Uterus (tissue), 4 donors: ENCODE data around the gene TCF4. TPM values are rescaled to one million over a fixed set of nuclear protein-coding genes. Genes with fewer than 3 reads are reported as not detected.

Experiments
- DNase-seq, 2 donors: peaks; one replicate each; pipeline ENCODE4 v3.0.0-alpha.2; 2019 to 2020
- H3K27ac ChIP-seq, 2 donors: fragments of 200-600 bp; sonication (generic); 1 replicate in 1 of 2; 2 replicates in 1 of 2; pipeline ENCODE4 v1.5.1; 2016 to 2018
- H3K27me3 ChIP-seq, 2 donors: fragments of 200-600 bp; sonication (generic); one replicate each; pipeline ENCODE4 v1.5.1; 2018 to 2019; ENCODE audit warnings: control low read depth in 1 of 2
- H3K36me3 ChIP-seq, 2 donors: fragments of 200-600 bp; sonication (generic); one replicate each; pipeline ENCODE4 v1.5.1; 2019; ENCODE audit warnings: control low read depth in 1 of 2
- H3K4me1 ChIP-seq, 2 donors: fragments of 200-600 bp; sonication (generic); one replicate each; pipeline ENCODE4 v1.5.1; 2018 to 2019; ENCODE audit warnings: control low read depth in 1 of 2
- H3K4me3 ChIP-seq, 2 donors: fragments of 200-600 bp; sonication (generic); 1 replicate in 1 of 2; 2 replicates in 1 of 2; pipeline ENCODE4 v1.5.1; 2018 to 2019; ENCODE audit warnings: mild to moderate bottlenecking in 1 of 2
- H3K9me3 ChIP-seq, 2 donors: fragments of 200-600 bp; sonication (generic); one replicate each; pipeline ENCODE4 v1.5.1; 2019; ENCODE audit warnings: control low read depth in 1 of 2
- POLR2A ChIP-seq, 2 donors: fragments of 450-650 bp; IDR thresholded peaks; one replicate each; pipeline ENCODE4 v1.6.1; 2016; ENCODE audit warnings: antibody characterized with exemption in 2 of 2, mild to moderate bottlenecking in 1 of 2, moderate library complexity in 1 of 2
- intact Hi-C: fragments of 100-400 bp; cut with DNase I; formaldehyde crosslinking; loops from one replicate; pipeline ENCODE4 v1.15.1; 2023; ENCODE audit warnings: low total_unique reads
- total RNA-seq, 4 donors: library from RNA; depleted of rRNA in 3 of 4; stranded (reverse); fragments of >200 nt in 3 of 4; gene quantifications; one replicate each; pipeline versions ENCODE4 v1.1.0 to v1.2.4, GENCODE V29; 2014 to 2023
- TF ChIP-seq, protein P1 (sequence below), 4 experiments: fragments of 200-600 bp in 2 of 4; fragments of 450-650 bp in 2 of 4; sonication (generic) in 2 of 4; IDR thresholded peaks; one replicate each; pipeline ENCODE4 v1.5.1; 2016 to 2019; ENCODE audit warnings: antibody characterized with exemption in 4 of 4, mild to moderate bottlenecking in 2 of 4, moderate library complexity in 1 of 4
- donor health status: DM: yes; HTN: yes; CAD: no.

TCF4 gene
- total RNA-seq, 4 donors from 2014 or later: 123 to 514 (median 163) TPM

- no peak for DNase-seq
- no peaks in the 10 kb centered on the region for H3K9me3 ChIP-seq
- no peaks in the 10 kb centered on the region for H3K36me3 ChIP-seq
- intact Hi-C loops: no loop called here
- no peaks in the 10 kb centered on the region for H3K27me3 ChIP-seq
- H3K4me3 ChIP-seq: no peak overlapping the region
- no peak for TF ChIP-seq POLR2A (IDR thresholded peaks at IDR 0.05)
- TF ChIP-seq, protein P1, sequence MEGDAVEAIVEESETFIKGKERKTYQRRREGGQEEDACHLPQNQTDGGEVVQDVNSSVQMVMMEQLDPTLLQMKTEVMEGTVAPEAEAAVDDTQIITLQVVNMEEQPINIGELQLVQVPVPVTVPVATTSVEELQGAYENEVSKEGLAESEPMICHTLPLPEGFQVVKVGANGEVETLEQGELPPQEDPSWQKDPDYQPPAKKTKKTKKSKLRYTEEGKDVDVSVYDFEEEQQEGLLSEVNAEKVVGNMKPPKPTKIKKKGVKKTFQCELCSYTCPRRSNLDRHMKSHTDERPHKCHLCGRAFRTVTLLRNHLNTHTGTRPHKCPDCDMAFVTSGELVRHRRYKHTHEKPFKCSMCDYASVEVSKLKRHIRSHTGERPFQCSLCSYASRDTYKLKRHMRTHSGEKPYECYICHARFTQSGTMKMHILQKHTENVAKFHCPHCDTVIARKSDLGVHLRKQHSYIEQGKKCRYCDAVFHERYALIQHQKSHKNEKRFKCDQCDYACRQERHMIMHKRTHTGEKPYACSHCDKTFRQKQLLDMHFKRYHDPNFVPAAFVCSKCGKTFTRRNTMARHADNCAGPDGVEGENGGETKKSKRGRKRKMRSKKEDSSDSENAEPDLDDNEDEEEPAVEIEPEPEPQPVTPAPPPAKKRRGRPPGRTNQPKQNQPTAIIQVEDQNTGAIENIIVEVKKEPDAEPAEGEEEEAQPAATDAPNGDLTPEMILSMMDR (IDR thresholded peaks at IDR 0.05): no peak
- H3K4me1 ChIP-seq: no peaks in the 10 kb centered on the region
- H3K27ac ChIP-seq: no peak overlapping the region
Measured at GRCh38 chr18:55413474-55413873, 174.5 kb downstream of the TCF4 start.

DNA sequence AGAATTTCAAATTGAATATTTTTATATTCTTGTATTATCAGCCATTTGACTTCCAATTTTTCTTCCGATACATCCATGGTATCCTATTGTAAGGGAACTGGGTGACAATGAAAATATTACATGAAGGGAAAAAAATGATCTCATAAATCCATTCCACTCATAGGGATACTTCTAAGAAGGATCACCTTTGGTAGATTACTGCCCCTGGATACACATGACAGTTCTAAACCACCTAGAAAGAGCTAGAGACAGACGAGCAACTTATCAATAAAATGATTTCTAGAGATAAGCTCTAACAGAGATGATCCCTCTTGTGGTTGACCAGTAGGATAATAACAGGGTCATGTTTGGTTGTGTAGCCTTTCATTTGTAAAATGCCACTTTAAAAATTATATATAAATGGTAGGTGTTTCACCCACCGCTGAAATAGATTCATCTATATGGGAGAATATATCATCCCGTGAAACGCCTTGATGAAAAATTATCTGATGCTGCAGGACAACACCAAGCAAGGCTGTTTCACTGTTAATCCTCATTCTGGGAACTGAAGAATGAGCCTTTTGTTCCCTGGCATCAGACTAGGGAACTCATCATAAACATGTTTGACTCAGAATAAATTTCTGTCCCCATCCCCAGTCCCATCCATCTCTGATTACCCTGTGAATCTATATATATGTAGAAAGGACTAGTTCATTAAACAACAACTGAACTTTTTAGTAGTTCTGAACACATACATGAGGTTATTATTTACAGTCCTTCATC, 180.0 kb downstream of the TCF4 start:
- no peak overlapping the region for H3K4me3 ChIP-seq
- intact Hi-C loops: loop anchor here (10.0 kb wide), 1 partner anchor 83 kb away; no protein-coding TSS in a partner anchor
- H3K27me3 ChIP-seq: peaks cover 0 to under 1% of the 10 kb centered on the region in 2 donors
- no peaks in the 10 kb centered on the region for H3K9me3 ChIP-seq
- no peaks in the 10 kb centered on the region for H3K4me1 ChIP-seq
- H3K27ac ChIP-seq: no peak overlapping the region
- DNase-seq: no peak
- TF ChIP-seq, protein P1 (IDR thresholded peaks at IDR 0.05): no peak
- no peak for TF ChIP-seq POLR2A (IDR thresholded peaks at IDR 0.05)
- no peaks in the 10 kb centered on the region for H3K36me3 ChIP-seq

- peak overlapping the region in 1 of 2 donors; percentile 75 for H3K27ac ChIP-seq
- intact Hi-C loops: loop anchor here (10.0 kb wide), 1 partner anchor 82 kb away; no protein-coding TSS in a partner anchor
- no peak for DNase-seq
Measured at GRCh38 chr18:55407191-55407590, 180.8 kb downstream of the TCF4 start.

GRCh38 chr18:55406451-55406991, 181.5 kb downstream of the TCF4 start:
- intact Hi-C loops: loop anchor here (10.0 kb wide), 1 partner anchor 82 kb away; no protein-coding TSS in a partner anchor
- Histone ChIP-seq H3K36me3 (no peaks in the 10 kb centered on the region), H3K27ac (peak overlapping the region; percentile 74 to 75), H3K4me3 (no peak overlapping the region), H3K4me1 (no peaks in the 10 kb centered on the region), H3K9me3 (no peaks in the 10 kb centered on the region), H3K27me3 (peaks cover 0 to 3% of the 10 kb centered on the region in 2 donors)
- no peak for DNase-seq
- no peak for TF ChIP-seq POLR2A (IDR thresholded peaks at IDR 0.05)
- TF ChIP-seq, protein P1 (IDR thresholded peaks at IDR 0.05): no peak

More at GRCh38 chr18:55407191-55407590, 180.8 kb downstream of the TCF4 start:
- H3K27me3 ChIP-seq: peaks cover 0 to 3% of the 10 kb centered on the region in 2 donors
- no peak for TF ChIP-seq POLR2A (IDR thresholded peaks at IDR 0.05)
- TF ChIP-seq, protein P1 (IDR thresholded peaks at IDR 0.05): no peak
- H3K9me3 ChIP-seq: no peaks in the 10 kb centered on the region
- no peak overlapping the region for H3K4me3 ChIP-seq
- H3K36me3 ChIP-seq: no peaks in the 10 kb centered on the region
- no peaks in the 10 kb centered on the region for H3K4me1 ChIP-seq

- no peak for TF ChIP-seq POLR2A (IDR thresholded peaks at IDR 0.05)
- TF ChIP-seq, protein P1 (IDR thresholded peaks at IDR 0.05): no peak
- peak; percentile 84 to 89 for DNase-seq
- H3K9me3 ChIP-seq: no peaks in the 10 kb centered on the region
- H3K27me3 ChIP-seq: peaks cover 0 to 3% of the 10 kb centered on the region in 2 donors
- H3K4me1 ChIP-seq: no peaks in the 10 kb centered on the region
- H3K27ac ChIP-seq: peak overlapping the region; percentile 74 to 75
- peak overlapping the region in 1 of 2 donors; percentile 0 for H3K4me3 ChIP-seq
- intact Hi-C loops: loop anchor here (10.0 kb wide), 1 partner anchor 81 kb away; no protein-coding TSS in a partner anchor
- H3K36me3 ChIP-seq: no peaks in the 10 kb centered on the region
Measured at GRCh38 chr18:55405893-55406406, 182.0 kb downstream of the TCF4 start.
